ENCODE data around the gene KCNN3.

Gene KCNN3

DNA sequence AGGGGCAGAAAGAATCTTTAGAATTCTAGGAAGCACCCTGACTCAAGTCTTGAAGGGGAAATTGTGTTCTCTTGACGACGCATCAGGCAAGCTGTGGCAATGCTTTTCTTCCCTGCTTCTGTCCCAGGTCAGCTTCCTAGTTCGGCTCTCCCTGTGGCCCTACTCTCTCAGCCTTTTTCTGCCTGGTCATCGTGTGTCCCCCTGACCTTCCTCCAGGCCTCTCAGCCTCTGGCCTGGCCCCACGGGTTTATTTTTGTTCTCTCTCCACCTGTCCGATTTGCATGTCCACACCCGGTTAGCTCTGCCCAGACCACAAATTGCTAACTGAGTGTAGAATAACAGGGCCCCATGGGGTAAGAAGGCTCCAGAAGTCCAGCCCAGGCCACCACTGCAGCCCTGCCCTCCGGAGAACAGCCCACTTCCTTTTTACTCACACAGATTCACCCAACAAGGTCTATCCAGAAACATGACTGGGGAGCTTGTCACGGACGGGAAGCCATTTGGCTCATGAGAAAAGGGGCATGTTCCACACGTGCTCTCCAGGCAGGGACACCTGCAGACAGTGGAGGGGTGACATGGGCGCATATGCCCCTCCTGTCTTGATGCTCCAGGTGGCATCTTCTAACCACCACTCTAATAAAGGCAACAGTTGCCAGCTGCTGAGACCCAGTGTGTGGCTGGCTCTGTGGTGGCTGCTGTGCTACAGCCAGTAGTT, 9.8 kb downstream of the KCNN3 start:
- H3K4me3 ChIP-seq (replicated peaks in 1 of 2; ENCODE audit: low read depth in 2 of 2, low read length in 2 of 2) = no peak overlapping the region
- peak in 1 of 2 donors; percentile 25 for DNase-seq (ENCODE audit: low read depth in 2 of 2)
- TF ChIP-seq, protein P1, sequence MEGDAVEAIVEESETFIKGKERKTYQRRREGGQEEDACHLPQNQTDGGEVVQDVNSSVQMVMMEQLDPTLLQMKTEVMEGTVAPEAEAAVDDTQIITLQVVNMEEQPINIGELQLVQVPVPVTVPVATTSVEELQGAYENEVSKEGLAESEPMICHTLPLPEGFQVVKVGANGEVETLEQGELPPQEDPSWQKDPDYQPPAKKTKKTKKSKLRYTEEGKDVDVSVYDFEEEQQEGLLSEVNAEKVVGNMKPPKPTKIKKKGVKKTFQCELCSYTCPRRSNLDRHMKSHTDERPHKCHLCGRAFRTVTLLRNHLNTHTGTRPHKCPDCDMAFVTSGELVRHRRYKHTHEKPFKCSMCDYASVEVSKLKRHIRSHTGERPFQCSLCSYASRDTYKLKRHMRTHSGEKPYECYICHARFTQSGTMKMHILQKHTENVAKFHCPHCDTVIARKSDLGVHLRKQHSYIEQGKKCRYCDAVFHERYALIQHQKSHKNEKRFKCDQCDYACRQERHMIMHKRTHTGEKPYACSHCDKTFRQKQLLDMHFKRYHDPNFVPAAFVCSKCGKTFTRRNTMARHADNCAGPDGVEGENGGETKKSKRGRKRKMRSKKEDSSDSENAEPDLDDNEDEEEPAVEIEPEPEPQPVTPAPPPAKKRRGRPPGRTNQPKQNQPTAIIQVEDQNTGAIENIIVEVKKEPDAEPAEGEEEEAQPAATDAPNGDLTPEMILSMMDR (IDR thresholded peaks at IDR 0.05; ENCODE audit: low read depth, low read length) = no peak

DNA sequence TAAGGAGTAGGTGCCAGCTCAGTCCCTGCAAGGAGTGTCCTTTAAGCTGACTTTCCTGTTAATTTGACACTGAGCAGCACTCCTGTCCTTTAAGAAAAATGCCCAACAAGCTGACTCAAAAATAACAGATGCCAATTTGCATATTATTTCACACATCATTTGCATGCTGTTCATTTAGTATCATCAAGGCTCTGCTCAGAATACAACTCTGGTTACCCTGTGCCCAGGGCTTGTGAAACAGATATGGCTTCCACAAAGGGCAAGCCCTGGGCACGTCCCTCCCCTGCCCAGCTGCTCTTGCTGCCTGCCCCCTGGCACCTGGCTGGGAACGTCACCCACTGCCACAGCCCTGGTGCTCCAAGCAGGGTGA, 10.3 kb downstream of the KCNN3 start:
- TF ChIP-seq, protein P1 (IDR thresholded peaks at IDR 0.05; ENCODE audit: low read depth, low read length) = no peak
- no peak overlapping the region for H3K4me3 ChIP-seq (replicated peaks in 1 of 2; ENCODE audit: low read depth in 2 of 2, low read length in 2 of 2)
- no peak for DNase-seq (ENCODE audit: low read depth in 2 of 2)

DNA sequence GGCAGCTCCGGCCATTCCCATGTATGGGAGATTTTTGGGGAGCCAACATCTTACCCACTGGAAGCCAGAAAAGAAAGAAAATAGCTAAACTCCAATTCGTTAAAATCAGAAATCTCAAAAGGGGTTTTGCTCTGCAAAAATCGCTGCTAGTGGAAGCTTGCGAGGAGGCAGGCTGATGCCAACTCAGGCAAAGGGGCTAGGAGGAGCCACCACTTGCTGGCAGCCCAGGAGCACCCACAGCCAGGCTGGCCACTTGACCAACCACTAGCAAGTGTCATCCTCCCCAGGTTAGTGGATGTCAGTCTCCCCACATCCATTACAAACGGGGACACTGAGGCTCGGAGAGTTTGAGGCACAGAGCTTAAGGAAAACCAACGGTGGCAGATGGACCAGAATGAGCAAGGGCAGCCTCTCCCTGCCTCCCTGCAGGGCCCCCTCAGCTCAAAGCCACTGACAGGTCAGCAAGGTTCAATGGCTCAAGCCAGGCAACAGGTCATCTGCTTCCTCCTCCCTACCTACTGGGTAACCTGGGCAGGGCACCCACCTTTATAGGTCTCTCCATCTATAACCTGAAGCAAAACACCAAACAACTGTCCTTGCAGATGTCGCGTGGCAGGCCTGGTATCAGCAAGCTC, 10.8 kb downstream of the KCNN3 start:
- TF ChIP-seq, protein P1 (IDR thresholded peaks at IDR 0.05; ENCODE audit: low read depth, low read length) = no peak
- DNase-seq (ENCODE audit: low read depth in 2 of 2) = no peak
- no peak overlapping the region for H3K4me3 ChIP-seq (replicated peaks in 1 of 2; ENCODE audit: low read depth in 2 of 2, low read length in 2 of 2)

DNA sequence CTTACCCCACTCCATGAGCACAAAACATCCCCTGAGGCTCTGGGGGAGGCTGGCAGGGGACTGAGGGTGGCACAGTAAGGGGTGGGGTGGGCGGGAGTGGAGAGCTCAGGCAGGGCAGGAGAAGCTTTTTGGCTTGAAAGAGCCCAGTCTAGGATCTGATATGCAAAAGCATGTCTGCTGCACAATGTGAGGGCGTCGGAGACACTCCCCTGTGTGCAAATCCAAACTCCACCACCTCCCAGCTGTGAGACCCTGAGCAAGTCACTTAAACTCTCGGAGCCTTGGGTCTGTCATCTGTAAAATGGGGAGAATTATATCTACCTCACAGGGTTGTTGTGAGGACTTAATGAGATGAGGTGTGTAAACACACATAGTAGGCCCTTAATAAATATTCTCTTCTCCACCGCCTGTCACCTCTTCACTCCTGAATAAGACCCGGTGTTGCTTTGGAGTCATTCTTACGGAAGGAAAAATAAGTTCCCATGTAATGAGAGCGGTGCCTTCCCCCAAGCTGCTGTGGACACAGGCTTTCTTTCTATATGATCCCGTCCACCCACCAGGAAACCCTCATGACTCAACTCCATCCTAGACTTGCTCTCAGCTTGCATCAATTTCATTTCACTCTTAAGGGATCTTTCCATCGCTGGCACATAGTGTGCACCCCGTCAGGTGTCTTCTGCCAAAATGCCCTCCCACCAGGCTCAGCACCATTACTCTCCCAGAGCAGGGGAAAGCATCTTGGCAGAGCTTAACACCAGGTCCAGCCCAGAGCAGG, 12.5 kb downstream of the KCNN3 start:
- no peak for DNase-seq (ENCODE audit: low read depth in 2 of 2)
- H3K4me3 ChIP-seq (replicated peaks in 1 of 2; ENCODE audit: low read depth in 2 of 2, low read length in 2 of 2) = no peak overlapping the region
- TF ChIP-seq, protein P1 (IDR thresholded peaks at IDR 0.05; ENCODE audit: low read depth, low read length) = no peak

DNA sequence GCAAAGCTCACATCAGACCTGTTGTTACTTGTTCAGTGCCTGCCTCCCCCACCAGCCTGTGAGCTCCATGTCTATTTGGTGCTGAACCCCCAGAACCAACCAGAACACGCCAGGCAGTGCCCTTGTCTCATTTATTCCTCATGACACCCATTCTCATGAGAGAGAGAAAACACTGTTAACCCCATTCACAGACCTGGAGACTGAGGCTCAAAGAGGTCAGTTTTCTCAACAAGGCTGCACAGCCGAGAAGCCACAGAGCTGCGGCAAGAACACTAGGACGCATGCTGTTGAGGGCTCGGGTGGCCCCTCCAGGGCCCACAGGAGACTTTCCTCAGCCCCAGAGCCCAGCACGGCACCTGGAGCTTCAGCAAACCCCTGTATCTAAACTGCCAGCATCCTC, 13.1 kb downstream of the KCNN3 start:
- H3K4me3 ChIP-seq (replicated peaks in 1 of 2; ENCODE audit: low read depth in 2 of 2, low read length in 2 of 2) = no peak overlapping the region
- TF ChIP-seq, protein P1 (IDR thresholded peaks at IDR 0.05; ENCODE audit: low read depth, low read length) = no peak
- no peak for DNase-seq (ENCODE audit: low read depth in 2 of 2)

DNA sequence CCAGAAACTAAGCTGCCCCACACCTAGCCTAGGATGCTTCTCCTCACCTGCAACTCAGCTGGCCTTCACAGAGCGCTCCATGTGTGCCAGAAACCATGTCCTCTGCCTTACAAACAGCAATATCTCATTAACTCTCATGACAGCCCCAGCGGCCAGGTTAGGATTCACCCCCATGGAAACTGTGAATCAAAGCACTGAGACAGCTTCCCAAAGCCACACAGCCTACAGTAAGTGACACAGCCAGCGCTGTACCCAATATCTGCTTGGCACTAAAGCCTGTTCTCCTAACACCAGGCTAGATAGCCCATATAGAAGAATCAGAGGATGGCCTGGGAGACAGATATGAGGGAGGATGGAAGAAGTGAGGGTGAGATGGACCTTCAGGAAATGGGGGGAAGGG, 13.5 kb downstream of the KCNN3 start:
- no peak for DNase-seq (ENCODE audit: low read depth in 2 of 2)
- TF ChIP-seq, protein P1 (IDR thresholded peaks at IDR 0.05; ENCODE audit: low read depth, low read length) = no peak
- no peak overlapping the region for H3K4me3 ChIP-seq (replicated peaks in 1 of 2; ENCODE audit: low read depth in 2 of 2, low read length in 2 of 2)
